ENCODE data around the gene YLPM1.

YLPM1 gene

DNA sequence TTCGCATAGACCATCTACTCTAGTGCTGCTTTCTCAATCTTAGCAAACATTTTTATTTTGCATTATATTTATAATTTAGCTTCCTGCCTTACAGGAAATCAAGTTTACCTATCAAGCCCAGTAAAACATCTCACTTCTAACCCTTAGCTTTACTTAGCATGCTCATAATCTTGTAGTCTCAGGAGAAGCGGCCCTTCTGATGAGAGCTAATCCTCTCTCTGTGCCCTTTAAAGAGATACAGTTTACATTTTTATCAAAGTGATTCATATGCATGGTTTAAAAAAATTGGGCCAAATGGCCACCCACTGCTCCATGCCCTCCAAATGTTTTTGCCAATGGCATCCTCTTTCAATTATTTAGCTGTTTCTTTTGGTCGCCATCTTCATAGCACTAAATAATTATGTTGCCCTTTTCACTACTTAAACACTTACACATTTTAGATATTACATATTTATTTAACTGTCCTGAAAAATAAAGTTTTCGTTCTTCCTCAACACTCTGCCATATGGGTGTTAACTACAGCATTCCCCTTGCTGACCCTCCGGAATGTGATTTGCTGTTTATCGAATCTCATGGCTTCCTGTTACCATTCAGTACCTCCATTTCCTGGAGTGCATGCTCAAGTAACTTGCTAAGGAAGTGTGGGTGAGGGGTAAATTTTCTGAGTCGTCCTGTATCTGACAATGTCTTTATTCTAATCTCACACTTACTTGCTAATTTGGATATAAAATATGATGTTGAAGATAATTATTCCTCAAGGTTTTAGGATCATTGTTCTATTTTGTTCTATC is 29.3 kb downstream of the YLPM1 start:
- peak; percentile 23 for DNase-seq

GRCh38 chr14:74793506-74794155 is 30.5 kb downstream of the YLPM1 start:
- peak; percentile 11 for DNase-seq

DNA sequence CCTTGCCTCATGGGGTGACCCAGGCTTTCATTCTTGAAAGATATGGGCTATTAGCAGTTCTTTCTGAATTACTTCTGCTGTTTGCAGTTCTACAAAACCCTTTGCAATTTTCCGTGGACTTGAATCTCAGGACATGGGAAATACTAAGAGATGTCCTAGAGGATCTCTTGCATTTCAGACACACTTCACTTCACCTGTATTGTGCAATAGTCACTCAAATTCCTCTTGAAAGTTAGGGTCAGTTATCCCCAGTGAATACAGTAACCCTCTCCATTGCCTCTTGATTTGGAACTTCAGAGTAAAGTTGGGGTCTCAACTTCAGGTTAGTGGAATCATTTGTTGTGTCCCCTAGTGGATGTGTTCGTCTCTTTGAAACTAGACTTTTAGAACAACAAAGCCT is 31.8 kb downstream of the YLPM1 start:
- no peak for DNase-seq

GRCh38 chr14:74799765-74800164 is 36.6 kb downstream of the YLPM1 start:
- DNase-seq = no peak

DNA sequence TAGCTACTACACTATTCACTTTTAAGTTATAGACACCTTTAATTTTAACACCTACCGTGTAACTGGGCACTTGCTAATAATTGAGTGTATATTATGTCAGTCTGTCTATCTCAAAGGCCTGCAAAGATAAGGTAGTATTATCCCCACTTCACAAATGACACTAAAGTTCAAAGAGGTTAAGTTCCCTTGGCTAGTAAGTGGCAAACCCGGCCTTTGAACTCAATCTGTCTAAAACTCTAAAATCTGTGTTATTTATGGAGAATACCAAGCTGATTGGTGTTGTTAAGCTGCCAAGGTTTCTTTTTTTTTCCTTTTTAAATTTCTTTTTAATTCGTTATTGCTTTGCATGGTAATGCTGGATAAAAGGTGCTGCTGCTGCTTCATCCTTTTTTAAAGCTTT is 37.7 kb downstream of the YLPM1 start:
- DNase-seq = no peak

- no peak for DNase-seq
Measured at GRCh38 chr14:74801396-74801795, 38.3 kb downstream of the YLPM1 start.

- peak; percentile 12 for DNase-seq
Measured at GRCh38 chr14:74804219-74804825, 41.2 kb downstream of the YLPM1 start.

- no peak for DNase-seq
Measured at GRCh38 chr14:74807853-74808545, 44.9 kb downstream of the YLPM1 start.

DNA sequence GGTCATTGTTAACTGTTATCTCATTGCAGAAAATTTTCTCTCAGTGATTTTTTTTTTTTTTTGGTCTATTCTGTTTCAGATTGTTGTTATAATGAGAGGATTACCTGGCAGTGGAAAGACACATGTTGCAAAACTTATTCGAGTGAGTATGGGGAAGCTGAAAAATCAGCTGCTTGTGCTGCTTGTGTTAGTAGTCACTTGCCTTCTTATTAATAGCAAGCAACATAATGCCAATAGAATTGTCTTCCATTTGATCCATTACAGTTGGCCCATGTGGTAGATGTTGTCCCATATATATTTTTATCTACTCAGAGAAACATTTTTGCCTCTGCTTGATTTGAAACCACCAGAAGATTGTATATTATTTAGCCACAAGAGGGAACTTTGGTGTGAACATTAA is 53.0 kb downstream of the YLPM1 start:
- DNase-seq = no peak

DNA sequence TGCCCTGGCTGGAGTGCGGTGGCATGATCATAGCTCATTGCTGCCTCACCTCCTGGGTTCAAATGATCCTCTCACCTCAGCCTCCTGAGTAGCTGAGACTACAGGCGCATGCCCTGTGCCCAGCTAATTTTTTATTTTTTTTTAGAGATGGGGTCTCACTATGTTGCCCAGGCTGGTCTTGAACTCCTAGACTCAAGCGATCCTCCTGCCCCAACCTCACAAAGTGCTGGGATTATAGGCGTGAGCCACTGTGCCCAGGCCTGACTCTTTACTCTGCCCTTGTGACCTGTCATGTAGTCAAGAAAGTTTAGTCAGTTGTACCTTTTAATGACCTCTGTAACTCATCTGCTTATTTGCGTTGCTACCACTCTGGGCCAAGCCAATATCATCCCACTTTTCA is 57.2 kb downstream of the YLPM1 start:
- no peak for DNase-seq

GRCh38 chr14:74821267-74821915 is 58.3 kb downstream of the YLPM1 start:
- DNase-seq = no peak

GRCh38 chr14:74824997-74825396 is 61.9 kb downstream of the YLPM1 start:
- no peak for DNase-seq

DNA sequence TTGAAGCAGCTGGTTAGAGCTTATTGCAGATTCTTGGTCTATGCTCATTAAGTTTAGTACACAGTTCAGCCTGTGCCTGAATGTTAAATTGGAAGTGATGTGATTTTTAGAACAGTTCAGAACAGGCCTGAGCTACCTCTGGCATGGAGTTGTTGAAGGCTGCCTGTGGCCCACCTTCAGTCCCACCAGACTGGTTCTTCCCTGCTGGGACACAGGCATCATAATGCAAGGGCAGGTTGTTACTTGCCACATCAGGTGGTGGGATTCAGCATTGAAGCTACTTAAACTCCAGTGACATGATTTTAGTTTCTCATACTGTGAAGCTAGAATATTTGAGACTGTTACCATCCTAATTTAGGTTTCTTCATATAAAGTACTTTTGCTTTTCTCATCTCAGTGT is 63.5 kb downstream of the YLPM1 start:
- DNase-seq = no peak

- no peak for DNase-seq
Measured at GRCh38 chr14:74829251-74829650, 66.1 kb downstream of the YLPM1 start.

DNA sequence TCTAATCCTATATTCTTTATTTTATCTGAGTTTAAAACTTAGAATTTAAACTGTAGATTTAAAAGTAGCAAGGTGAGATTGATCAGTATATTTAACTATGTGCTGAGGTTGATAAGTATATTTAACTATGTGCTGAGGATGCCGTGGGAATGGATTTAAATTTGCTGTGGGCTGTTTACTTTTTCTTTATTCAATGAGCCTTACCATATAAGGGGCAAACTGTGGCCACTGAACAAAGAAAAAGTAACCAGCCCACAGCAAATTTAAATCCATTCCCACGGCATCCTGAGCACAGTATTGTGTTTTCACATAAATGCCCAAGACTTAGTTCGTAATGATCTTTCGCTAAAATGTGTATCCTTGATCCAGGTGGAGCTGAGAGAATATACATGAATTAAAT is 69.7 kb downstream of the YLPM1 start:
- no peak for DNase-seq

DNA sequence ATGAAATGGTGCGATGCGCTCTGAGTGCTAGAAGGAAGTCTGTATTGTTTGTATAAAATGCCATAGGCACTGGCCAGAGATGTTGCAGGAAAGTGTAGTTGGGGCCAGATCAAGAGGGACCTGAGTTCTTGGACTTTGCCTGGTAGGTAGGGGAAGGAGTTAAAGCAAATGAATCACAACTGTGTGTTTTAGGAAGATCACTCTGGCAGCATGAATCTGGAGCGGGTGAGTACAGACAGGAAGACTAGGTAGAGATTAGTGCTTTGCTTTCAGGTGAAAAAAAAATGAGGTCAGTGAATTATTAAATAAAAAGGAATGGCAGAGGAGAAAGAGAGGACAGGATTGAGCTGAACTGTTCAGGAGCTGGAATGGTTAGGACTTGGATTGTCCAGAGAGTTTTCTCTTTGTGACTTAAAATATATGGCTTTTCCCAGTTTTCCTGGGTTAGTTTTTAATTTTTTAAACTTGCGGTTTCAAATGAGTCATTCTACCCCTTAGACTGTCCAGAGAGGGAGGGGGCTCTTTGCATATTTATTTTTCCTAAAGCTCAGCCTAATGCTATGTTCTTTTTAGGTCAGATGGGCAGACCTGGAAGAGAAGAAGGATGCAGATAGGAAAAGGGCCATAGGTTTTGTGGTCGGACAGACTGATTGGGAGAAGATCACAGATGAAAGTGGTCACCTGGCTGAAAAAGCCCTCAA is 71.7 kb downstream of the YLPM1 start:
- no peak for DNase-seq

GRCh38 chr14:74835645-74836250 is 72.6 kb downstream of the YLPM1 start:
- DNase-seq = peak; percentile 35

DNA sequence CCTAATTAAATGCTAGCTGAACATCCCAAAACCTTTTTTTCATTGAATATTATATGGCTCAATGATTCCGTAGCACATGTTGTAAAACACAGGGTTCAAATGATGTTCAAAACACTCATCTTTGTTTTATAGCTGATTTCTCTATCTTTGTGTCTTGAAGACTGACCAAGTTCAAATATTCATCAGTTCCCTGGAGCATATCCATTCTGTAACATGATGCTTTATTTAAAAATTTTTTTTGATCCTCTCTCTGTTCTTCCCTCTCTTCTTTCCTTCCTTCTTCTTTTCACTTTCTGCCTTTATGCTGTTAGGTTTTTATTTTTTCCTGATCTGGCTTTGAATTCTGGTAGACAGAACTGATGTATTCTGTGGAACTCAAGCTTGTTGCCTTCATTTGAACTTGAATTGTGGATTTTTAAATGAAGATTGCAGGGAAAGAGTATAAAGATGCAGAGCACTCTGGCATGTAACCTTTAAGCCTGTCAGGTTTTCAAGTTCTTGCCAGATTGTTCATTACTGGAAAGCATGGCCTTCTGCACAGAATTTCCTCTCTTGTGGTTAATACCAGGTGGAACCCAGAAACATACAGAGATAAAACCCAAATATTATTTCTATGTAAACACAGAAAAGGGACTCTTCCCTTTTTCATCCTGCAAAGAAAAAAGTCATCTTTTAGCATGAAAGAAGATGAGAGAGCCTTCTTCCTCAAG is 73.3 kb downstream of the YLPM1 start:
- DNase-seq = no peak

GRCh38 chr14:74838166-74838565 is 75.0 kb downstream of the YLPM1 start:
- no peak for DNase-seq

DNA sequence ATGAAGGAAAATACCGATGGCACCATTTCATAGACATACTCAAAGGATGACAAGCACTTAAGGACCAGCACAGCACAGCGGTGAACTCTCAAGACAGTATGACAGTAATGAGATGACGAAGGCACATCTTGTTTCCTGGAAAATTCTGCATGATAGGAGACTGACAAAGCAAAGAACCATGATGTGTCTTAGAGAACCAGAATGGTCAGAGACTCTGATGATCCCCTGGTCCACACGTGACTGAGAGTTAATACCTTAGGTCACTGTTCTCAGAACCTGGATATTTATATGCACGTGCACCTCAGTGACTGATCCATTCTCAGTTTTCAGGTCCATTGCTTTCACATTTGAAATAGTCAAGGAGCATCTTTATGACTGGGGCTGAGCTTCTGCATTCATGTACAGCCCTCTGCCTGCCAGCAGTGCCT is 77.5 kb downstream of the YLPM1 start:
- no peak for DNase-seq

Measured in CD4-positive, alpha-beta T cell treated with Interleukin-6 for 4 hours (primary cell).